ENCODE data around the gene BEND6. TPM values are rescaled to one million over a fixed set of nuclear protein-coding genes. Genes with fewer than 3 reads are reported as not detected.

Gene BEND6
- total and polyA plus RNA-seq, 2 of the 4 experiments (the other 2 are of a cell fraction): 4.1 to 9.7 TPM

- TF ChIP-seq RCOR1 (IDR thresholded peaks at IDR 0.05; ENCODE audit: insufficient replicate concordance, low read length) (no peak), USF2 (IDR thresholded peaks at IDR 0.05; ENCODE audit: low read depth, low read length) (no peak), MAFK (IDR thresholded peaks at IDR 0.05; ENCODE audit: low read depth, low read length) (no peak), POLR2A (IDR thresholded peaks at IDR 0.05; ENCODE audit: low read depth, low read length) (no peak), RAD21 (IDR thresholded peaks at IDR 0.05; ENCODE audit: low read length) (no peak), NFE2L2 (IDR thresholded peaks at IDR 0.05; ENCODE audit: low read depth, low read length) (no peak)
- Histone ChIP-seq H3K27ac (ENCODE audit: insufficient read depth, low read length) (no peak overlapping the region), H2BK120ac (ENCODE audit: low read depth, low read length) (no peak overlapping the region), H3K9me1 (ENCODE audit: insufficient read depth, low read length) (no peaks in the 10 kb centered on the region), H4K8ac (ENCODE audit: low read depth in 2 of 2, low read length in 2 of 2) (no peak overlapping the region), H3K4ac (ENCODE audit: low read depth, low read length) (no peak overlapping the region), H3K4me3 (ENCODE audit: insufficient read depth, low read depth, low read length) (no peak overlapping the region), H4K91ac (ENCODE audit: insufficient read depth, low read depth, low read length) (no peak overlapping the region), H3K27me3 (ENCODE audit: control insufficient read depth, insufficient read depth, low read length) (no peaks in the 10 kb centered on the region), H3K23ac (ENCODE audit: low read depth, low read length) (no peak overlapping the region), H3K36me3 (ENCODE audit: control insufficient read depth, insufficient read depth, low read length) (no peaks in the 10 kb centered on the region), H3K4me1 (ENCODE audit: control insufficient read depth, insufficient read depth, low read length) (peaks cover 6% of the 10 kb centered on the region), H2AK5ac (ENCODE audit: low read depth, low read length) (no peak overlapping the region), H2AK9ac (replicated peaks; ENCODE audit: low read depth, low read length, poor library complexity) (no peak overlapping the region), H3K18ac (ENCODE audit: low read depth, low read length) (no peak overlapping the region), H3K9ac (ENCODE audit: low read depth, low read length) (no peak overlapping the region), H2BK5ac (ENCODE audit: low read depth, low read length, poor library complexity, severe bottlenecking) (no peak overlapping the region), H4K5ac (ENCODE audit: low read depth, low read length) (no peak overlapping the region), H3K56ac (ENCODE audit: extremely low read depth, insufficient read depth, low read length) (no peak overlapping the region), H4K20me1 (ENCODE audit: insufficient read depth, low read length) (no peaks in the 10 kb centered on the region), H2BK15ac (ENCODE audit: low read depth, low read length) (no peak overlapping the region), H2AFZ (replicated peaks; ENCODE audit: low read length, poor library complexity) (no peak overlapping the region), H3K14ac (replicated peaks; ENCODE audit: low read depth, low read length) (no peak overlapping the region), H2BK20ac (ENCODE audit: low read depth, low read length) (no peak overlapping the region), H3K4me2 (ENCODE audit: low read depth, low read length) (no peak overlapping the region), H3K9me3 (ENCODE audit: control insufficient read depth, insufficient read depth, low read length) (no peaks in the 10 kb centered on the region), H3K79me1 (ENCODE audit: low read depth in 1 of 2, low read length in 2 of 2) (peaks cover 3 to 21% of the 10 kb centered on the region in 2 experiments; a peak in 2 of 4 replicates)
- in situ Hi-C loops (cut with MboI; ENCODE audit: low sequenced_read_pairs): no loop called here
- BruUV-seq (replicated peaks): no TSS peak
- dilution Hi-C loops (cut with HindIII; ENCODE audit: low sequenced_read_pairs, unreplicated experiment): no loop called here
- ChIA-PET CTCF (no interaction called here), POLR2A (ENCODE audit: unreplicated experiment) (no interaction called here)
- DNase-seq (no peak), ATAC-seq (ENCODE audit: low read depth) (no peak)
- intact Hi-C loops (cut with micrococcal nuclease): no loop called here
- 89% methylated on average over 3 of the region's 3 CpGs; no CpG with 5 or more reads in 1 of the 2 experiments for WGBS, 2 experiments (ENCODE audit: extremely low coverage in 2 of 2, insufficient read length in 1 of 2)
These were observed 8.1 kb downstream of the BEND6 start for GRCh38 chr6:56963043-56963442.

Measured in IMR-90 (cell line).